Measurements from ENCODE around the gene NUP37. TPM values are rescaled to one million over a fixed set of nuclear protein-coding genes. Genes with fewer than 3 reads are reported as not detected.
"Not testable (repeated sequence)": the region's sequence is repeated elsewhere in the genome, so short reads cannot be mapped to it uniquely, and the experiment has no call there.

Gene NUP37
- total RNA-seq, 4 donors from 2014 or later = 5.5 to 23.2 (median 12.6) TPM

DNA sequence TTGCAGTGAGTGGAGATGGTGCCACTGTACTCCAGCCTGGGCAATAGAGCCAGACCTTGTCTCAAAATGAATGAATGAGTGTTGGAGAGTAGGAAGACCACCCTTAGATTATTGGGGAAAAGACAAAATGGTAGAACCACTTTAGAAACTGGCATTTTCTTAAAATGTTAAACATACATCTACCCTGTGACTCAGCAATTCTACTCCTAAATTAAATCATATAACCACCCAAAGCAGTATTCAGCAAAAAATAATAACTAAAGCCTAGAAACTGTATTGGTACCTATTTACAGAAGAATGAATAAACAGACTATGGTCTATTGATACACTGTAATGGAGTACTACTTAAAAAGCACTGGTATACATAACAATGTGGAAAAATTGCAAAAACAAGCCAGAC lies 9.1 kb downstream of the NUP37 start:
- Histone ChIP-seq H3K9me3 (no peaks in the 10 kb centered on the region), H3K4me3 (no peak overlapping the region), H3K27ac (no peak overlapping the region), H3K36me3 (peaks cover 0 to 49% (median 0%) of the 10 kb centered on the region in 3 donors), H3K4me1 (no peaks in the 10 kb centered on the region), H3K27me3 (no peaks in the 10 kb centered on the region)
- DNase-seq = no peak
- TF ChIP-seq POLR2A (IDR thresholded peaks at IDR 0.05) = no peak

DNA sequence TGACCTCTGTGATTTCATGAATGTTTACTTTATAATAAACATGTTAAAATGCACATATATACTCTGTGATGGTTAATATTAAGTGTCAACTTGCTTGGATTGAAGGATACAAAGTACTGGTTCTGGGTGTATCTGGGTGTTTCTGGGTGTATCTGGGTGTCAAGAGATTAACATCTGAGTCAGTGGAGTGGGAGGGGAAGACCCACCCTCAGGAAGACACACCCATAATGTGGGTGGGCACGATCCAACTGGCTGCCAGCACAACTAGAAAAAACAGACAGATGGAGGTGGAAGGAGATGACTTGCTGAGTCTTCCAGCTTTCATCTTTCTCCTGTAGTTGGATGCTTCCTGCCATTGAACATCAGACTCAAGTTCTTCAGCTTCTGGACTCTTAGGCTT lies 11.9 kb downstream of the NUP37 start:
- peaks cover 0 to 52% (median 0%) of the 10 kb centered on the region in 3 donors for H3K36me3 ChIP-seq
- H3K4me1 ChIP-seq = no peaks in the 10 kb centered on the region
- H3K27ac ChIP-seq = no peak overlapping the region
- no peaks in the 10 kb centered on the region for H3K9me3 ChIP-seq
- H3K4me3 ChIP-seq = no peak overlapping the region
- TF ChIP-seq, protein P1, sequence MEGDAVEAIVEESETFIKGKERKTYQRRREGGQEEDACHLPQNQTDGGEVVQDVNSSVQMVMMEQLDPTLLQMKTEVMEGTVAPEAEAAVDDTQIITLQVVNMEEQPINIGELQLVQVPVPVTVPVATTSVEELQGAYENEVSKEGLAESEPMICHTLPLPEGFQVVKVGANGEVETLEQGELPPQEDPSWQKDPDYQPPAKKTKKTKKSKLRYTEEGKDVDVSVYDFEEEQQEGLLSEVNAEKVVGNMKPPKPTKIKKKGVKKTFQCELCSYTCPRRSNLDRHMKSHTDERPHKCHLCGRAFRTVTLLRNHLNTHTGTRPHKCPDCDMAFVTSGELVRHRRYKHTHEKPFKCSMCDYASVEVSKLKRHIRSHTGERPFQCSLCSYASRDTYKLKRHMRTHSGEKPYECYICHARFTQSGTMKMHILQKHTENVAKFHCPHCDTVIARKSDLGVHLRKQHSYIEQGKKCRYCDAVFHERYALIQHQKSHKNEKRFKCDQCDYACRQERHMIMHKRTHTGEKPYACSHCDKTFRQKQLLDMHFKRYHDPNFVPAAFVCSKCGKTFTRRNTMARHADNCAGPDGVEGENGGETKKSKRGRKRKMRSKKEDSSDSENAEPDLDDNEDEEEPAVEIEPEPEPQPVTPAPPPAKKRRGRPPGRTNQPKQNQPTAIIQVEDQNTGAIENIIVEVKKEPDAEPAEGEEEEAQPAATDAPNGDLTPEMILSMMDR (IDR thresholded peaks at IDR 0.05) = no peak
- no peak for TF ChIP-seq POLR2A (IDR thresholded peaks at IDR 0.05)
- no peak for DNase-seq
- no peaks in the 10 kb centered on the region for H3K27me3 ChIP-seq

DNA sequence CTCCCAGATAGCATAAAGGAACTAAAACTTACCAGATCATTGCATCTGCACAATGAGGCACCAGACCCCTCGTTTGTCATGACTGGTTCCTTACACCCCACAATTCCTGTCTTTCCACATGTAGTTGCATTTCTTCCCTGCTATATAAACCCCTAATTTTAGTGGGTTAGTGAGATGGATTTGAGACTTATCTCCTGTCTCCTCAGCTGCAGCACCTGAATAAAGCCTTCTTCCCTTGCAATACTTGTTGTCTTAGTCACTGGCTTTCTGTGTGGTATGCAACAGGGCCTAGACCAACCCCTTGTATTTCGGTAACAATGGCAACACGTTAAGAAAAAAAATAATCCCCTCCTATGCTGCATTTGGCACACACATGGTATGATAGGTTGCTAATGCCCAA lies 13.0 kb downstream of the NUP37 start:
- H3K27me3 ChIP-seq = no peaks in the 10 kb centered on the region
- H3K4me3 ChIP-seq = no peak overlapping the region
- TF ChIP-seq, protein P1 (IDR thresholded peaks at IDR 0.05) = no peak
- TF ChIP-seq POLR2A (IDR thresholded peaks at IDR 0.05) = no peak
- no peaks in the 10 kb centered on the region for H3K9me3 ChIP-seq
- no peaks in the 10 kb centered on the region for H3K4me1 ChIP-seq
- DNase-seq = no peak
- H3K27ac ChIP-seq = no peak overlapping the region
- H3K36me3 ChIP-seq = peaks cover 0 to 52% (median 0%) of the 10 kb centered on the region in 3 donors

DNA sequence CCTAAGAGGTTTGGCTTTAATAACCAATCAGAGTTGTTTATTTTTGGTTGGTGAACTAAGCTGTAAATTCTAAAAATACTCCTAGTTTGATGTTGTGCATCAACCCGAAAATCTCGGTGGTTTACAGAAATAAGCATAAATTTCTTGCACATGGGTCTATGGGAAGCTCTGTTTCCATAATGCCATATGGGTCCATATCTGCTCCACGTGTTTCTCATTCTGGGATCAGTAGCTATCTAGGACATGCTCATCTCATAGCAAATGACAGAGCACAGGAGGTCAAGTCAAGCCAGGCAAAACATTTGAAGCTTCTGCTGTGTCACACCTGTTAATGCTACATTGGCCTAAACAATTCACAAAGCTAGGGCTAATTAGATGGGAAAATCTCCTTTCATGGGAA lies 23.1 kb downstream of the NUP37 start:
- Histone ChIP-seq H3K36me3 (peaks cover 0 to 25% (median 0%) of the 10 kb centered on the region in 3 donors), H3K4me3 (no peak overlapping the region), H3K27ac (no peak overlapping the region), H3K27me3 (no peaks in the 10 kb centered on the region), H3K4me1 (no peaks in the 10 kb centered on the region), H3K9me3 (no peaks in the 10 kb centered on the region)
- DNase-seq = no peak
- no peak for TF ChIP-seq POLR2A (IDR thresholded peaks at IDR 0.05)
- TF ChIP-seq, protein P1 (IDR thresholded peaks at IDR 0.05) = no peak

DNA sequence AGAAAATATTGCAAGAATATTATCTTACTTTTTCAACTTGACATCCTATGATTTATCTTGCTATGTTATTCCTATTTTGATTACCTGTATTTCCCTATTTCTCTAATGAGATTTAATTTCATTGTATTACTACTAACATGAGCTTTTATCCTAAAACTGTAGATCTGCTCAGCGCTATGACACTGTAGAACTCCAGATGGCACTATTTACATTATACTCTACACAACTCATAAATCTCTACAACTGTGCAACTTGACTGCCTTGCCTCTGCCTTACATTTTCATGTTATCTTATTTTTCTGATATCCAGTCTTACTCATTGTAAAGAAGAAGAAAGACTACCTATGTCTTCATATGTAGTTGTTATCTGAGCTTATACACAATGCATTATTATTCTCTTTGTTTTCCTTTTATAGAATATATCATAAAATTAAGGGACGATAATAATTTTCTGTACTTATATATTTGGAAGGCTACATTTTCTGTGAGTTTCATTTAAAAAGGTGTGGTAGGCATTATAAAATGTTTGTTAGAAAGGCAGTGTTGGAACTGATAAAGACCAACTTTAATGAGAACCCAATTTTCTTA lies 24.1 kb downstream of the NUP37 start:
- Histone ChIP-seq H3K27me3 (no peaks in the 10 kb centered on the region), H3K4me3 (no peak overlapping the region), H3K9me3 (no peaks in the 10 kb centered on the region), H3K4me1 (no peaks in the 10 kb centered on the region), H3K27ac (no peak overlapping the region), H3K36me3 (peaks cover 0 to 25% (median 0%) of the 10 kb centered on the region in 3 donors)
- TF ChIP-seq POLR2A (IDR thresholded peaks at IDR 0.05) = no peak
- TF ChIP-seq, protein P1 (IDR thresholded peaks at IDR 0.05) = peak in 4 of 6 experiments; percentile 25 to 40 (median 36)
- no peak for DNase-seq

DNA sequence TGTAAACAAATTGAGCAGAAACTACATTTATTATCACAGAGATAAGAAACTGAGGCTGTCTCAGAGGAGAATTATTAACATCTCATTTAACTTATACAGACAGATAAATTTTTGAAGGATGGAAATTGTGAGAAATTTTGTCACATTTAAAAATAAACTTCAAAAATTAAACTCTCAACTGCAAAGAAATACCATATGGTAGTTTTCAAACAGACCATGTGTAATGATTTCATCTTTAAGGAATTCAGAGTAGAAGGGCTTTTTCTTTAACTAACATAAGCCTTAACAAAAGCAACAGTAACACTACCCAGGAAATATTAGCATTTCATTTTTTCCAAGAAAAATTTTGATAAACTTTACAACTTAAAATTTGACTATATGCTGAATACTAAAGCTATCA lies 26.6 kb downstream of the NUP37 start:
- Histone ChIP-seq H3K36me3 (peaks cover 0 to 14% (median 0%) of the 10 kb centered on the region in 3 donors), H3K27me3 (no peaks in the 10 kb centered on the region), H3K4me3 (no peak overlapping the region), H3K27ac (no peak overlapping the region), H3K4me1 (no peaks in the 10 kb centered on the region), H3K9me3 (peaks cover 0 to 4% (median 0%) of the 10 kb centered on the region in 4 donors)
- no peak for DNase-seq
- TF ChIP-seq POLR2A (IDR thresholded peaks at IDR 0.05) = no peak

DNA sequence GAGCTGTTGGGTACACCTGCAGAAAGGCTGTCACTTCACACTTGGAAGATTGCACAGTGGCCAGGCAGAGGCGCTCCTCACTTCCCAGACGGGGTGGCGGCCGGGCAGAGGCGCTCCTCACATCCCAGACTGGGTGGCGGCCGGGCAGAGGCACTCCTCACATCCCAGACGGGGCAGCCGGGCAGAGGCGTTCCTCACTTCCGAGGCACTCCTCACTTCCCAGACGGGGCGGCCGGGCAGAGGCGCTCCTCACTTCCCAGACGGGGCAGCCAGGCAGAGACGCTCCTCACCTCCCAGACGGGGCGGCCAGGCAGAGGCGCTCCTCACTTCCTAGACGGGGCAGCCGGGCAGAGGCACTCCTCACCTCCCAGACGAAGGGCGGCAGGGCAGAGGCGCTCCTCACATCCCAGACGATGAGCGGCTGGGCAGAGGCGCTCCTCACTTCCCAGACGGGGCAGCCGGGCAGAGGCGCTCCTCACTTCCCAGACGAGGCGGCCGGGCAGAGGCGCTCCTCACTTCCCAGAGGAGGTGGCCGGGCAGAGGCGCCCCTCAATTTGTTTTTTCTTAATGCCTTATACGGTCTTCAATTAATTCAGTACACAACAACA lies 30.6 kb downstream of the NUP37 start:
- H3K4me3 ChIP-seq, H3K27me3 ChIP-seq, H3K4me1 ChIP-seq, DNase-seq, H3K9me3 ChIP-seq, H3K27ac ChIP-seq: not testable (repeated sequence)
- peaks cover 0 to 24% (median 0%) of the 10 kb centered on the region in 3 donors for H3K36me3 ChIP-seq
